ENCODE data around the gene RAMAC. TPM values are rescaled to one million over a fixed set of nuclear protein-coding genes. Genes with fewer than 3 reads are reported as not detected.
"Not testable (repeated sequence)": the region's sequence is repeated elsewhere in the genome, so short reads cannot be mapped to it uniquely, and the experiment has no call there.

Gene RAMAC
- polyA plus RNA-seq, 1 donor from 2014 or later: 116 TPM

GRCh38 chr15:83018436-83018835 is 32.4 kb downstream of the RAMAC start:
- Histone ChIP-seq H4K20me1 (ENCODE audit: insufficient read depth) (no peaks in the 10 kb centered on the region), H3F3A (ENCODE audit: insufficient read depth, low read length, poor library complexity, severe bottlenecking) (no peaks in the 10 kb centered on the region), H3K9me2 (ENCODE audit: insufficient read depth, low read length) (no peaks in the 10 kb centered on the region), H3K36me3 (ENCODE audit: insufficient read depth, low read length) (no peaks in the 10 kb centered on the region), H2AFZ (ENCODE audit: low read depth, low read length) (no peak overlapping the region), H3K9me3 (ENCODE audit: low read length) (no peaks in the 10 kb centered on the region), H3K4me2 (ENCODE audit: low read length) (no peak overlapping the region), H3K27me3 (ENCODE audit: insufficient read depth, low read depth, low read length) (no peaks in the 10 kb centered on the region), H3K4me3 (ENCODE audit: low read length) (no peak overlapping the region), H3K9ac (ENCODE audit: low read length) (no peak overlapping the region), H3K79me2 (replicated peaks; ENCODE audit: insufficient read depth, low read length) (no peaks in the 10 kb centered on the region), H3K27ac (ENCODE audit: low read length) (no peak overlapping the region)
- TF ChIP-seq EZH2 (IDR thresholded peaks at IDR 0.05; ENCODE audit: borderline replicate concordance, insufficient read depth, low read length, poor library complexity, severe bottlenecking): no peak
- TF ChIP-seq REST (IDR thresholded peaks at IDR 0.05; ENCODE audit: borderline replicate concordance): no peak
- no peak for TF ChIP-seq TAF1 (IDR thresholded peaks at IDR 0.05; ENCODE audit: low read depth)
- TF ChIP-seq RAD21 (conservative IDR thresholded peaks at IDR 0.05): no peak
- TF ChIP-seq EP300 (conservative IDR thresholded peaks at IDR 0.05; ENCODE audit: poor library complexity, severe bottlenecking): no peak
- TF ChIP-seq POLR2AphosphoS5 (IDR thresholded peaks at IDR 0.05): no peak

- Histone ChIP-seq H3K9ac (ENCODE audit: low read length) (no peak overlapping the region), H3K9me2 (ENCODE audit: insufficient read depth, low read length) (no peaks in the 10 kb centered on the region), H3K4me3 (ENCODE audit: low read length) (no peak overlapping the region), H3F3A (ENCODE audit: insufficient read depth, low read length, poor library complexity, severe bottlenecking) (no peaks in the 10 kb centered on the region), H3K79me2 (replicated peaks; ENCODE audit: insufficient read depth, low read length) (peaks cover 7% of the 10 kb centered on the region), H2AFZ (ENCODE audit: low read depth, low read length) (no peak overlapping the region), H3K4me2 (ENCODE audit: low read length) (no peak overlapping the region), H3K27me3 (ENCODE audit: insufficient read depth, low read depth, low read length) (no peaks in the 10 kb centered on the region), H3K27ac (ENCODE audit: low read length) (no peak overlapping the region), H3K36me3 (ENCODE audit: insufficient read depth, low read length) (no peaks in the 10 kb centered on the region), H3K9me3 (ENCODE audit: low read length) (no peaks in the 10 kb centered on the region), H4K20me1 (ENCODE audit: insufficient read depth) (no peaks in the 10 kb centered on the region)
- TF ChIP-seq TAF1 (IDR thresholded peaks at IDR 0.05; ENCODE audit: low read depth): no peak
- TF ChIP-seq CTCF (IDR thresholded peaks at IDR 0.05; ENCODE audit: poor library complexity, severe bottlenecking): no peak
- no peak for TF ChIP-seq EP300 (conservative IDR thresholded peaks at IDR 0.05; ENCODE audit: poor library complexity, severe bottlenecking)
- no peak for TF ChIP-seq SMC3 (conservative IDR thresholded peaks at IDR 0.05; ENCODE audit: poor library complexity)
- no peak for TF ChIP-seq POLR2AphosphoS5 (IDR thresholded peaks at IDR 0.05)
- TF ChIP-seq EZH2 (IDR thresholded peaks at IDR 0.05; ENCODE audit: borderline replicate concordance, insufficient read depth, low read length, poor library complexity, severe bottlenecking): no peak
- no peak for TF ChIP-seq MXI1 (conservative IDR thresholded peaks at IDR 0.05; ENCODE audit: poor library complexity, severe bottlenecking)
Measured at GRCh38 chr15:83030021-83030420, 44.0 kb downstream of the RAMAC start.

GRCh38 chr15:83031234-83031633 is 45.2 kb downstream of the RAMAC start:
- H3K9ac ChIP-seq (ENCODE audit: low read length); H2AFZ ChIP-seq (ENCODE audit: low read depth, low read length); H3K36me3 ChIP-seq (ENCODE audit: insufficient read depth, low read length); H3K4me2 ChIP-seq (ENCODE audit: low read length); H4K20me1 ChIP-seq (ENCODE audit: insufficient read depth); H3F3A ChIP-seq (ENCODE audit: insufficient read depth, low read length, poor library complexity, severe bottlenecking); H3K4me3 ChIP-seq (ENCODE audit: low read length); H3K27ac ChIP-seq (ENCODE audit: low read length); H3K9me3 ChIP-seq (ENCODE audit: low read length); H3K9me2 ChIP-seq (ENCODE audit: insufficient read depth, low read length); H3K27me3 ChIP-seq (ENCODE audit: insufficient read depth, low read depth, low read length): not testable (repeated sequence)
- H3K79me2 ChIP-seq (replicated peaks; ENCODE audit: insufficient read depth, low read length): peaks cover 17% of the 10 kb centered on the region
